ENCODE data around the gene ANKMY1. TPM values are rescaled to one million over a fixed set of nuclear protein-coding genes. Genes with fewer than 3 reads are reported as not detected.

Gene ANKMY1
- total and polyA plus RNA-seq, 3 donors from 2014 or later = 57.3 to 92.5 (median 75.7) TPM

- Histone ChIP-seq H3K9me3 (no peaks in the 10 kb centered on the region), H3K4me1 (peaks cover 41% of the 10 kb centered on the region), H3K27ac (peak overlapping the region in 1 of 2 donors; percentile 59), H3K36me3 (ENCODE audit: low read depth, missing control alignments) (no peaks in the 10 kb centered on the region), H3K4me3 (peak overlapping the region; percentile 51 to 57), H3K27me3 (no peaks in the 10 kb centered on the region)
- WGBS, 2 donors = 44 to 76% methylated on average over 16 to 18 of the region's 18 CpGs
- intact Hi-C loops (cut with DNase I; ENCODE audit: low total_unique reads) = no loop called here
- no peak for DNase-seq
- TF ChIP-seq POLR2A (IDR thresholded peaks at IDR 0.05) = no peak
These were observed 511 bp upstream of the ANKMY1 start for GRCh38 chr2:240558236-240558761.

DNA sequence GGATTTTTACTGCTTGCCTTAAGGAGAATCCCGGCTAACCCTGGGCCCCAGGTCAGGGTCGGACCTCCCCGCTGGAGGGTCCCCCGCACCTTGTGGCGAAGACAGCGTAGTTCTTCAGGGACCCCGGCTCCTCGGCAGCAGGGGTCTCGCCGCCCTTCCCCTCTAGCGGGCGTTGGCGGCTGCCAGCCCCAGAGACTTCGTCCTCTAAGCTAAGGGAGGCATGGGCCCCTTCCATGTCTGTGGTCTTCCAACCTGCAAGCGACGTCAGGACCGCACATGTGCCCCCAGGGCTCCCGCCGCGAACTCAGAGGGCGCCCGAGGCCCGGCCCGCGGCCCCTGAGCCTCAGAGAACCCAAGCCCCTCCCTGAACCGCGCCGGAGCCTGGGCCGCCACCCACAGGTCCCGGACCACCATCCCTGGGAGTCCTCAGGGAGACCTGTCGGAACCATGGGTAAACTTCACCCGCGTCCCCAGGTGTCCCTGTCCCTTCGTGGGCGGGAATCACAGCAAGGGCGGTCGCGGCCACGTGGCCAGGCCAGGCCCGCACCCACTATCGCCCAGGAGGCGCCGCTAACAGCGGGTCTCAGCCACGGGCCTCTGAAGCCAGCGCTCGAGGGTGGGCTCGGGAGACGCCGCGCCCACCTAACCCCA, 562 bp downstream of the ANKMY1 start:
- no peaks in the 10 kb centered on the region for H3K27me3 ChIP-seq
- H3K9me3 ChIP-seq = no peaks in the 10 kb centered on the region
- peaks cover 41% of the 10 kb centered on the region for H3K4me1 ChIP-seq
- H3K27ac ChIP-seq = peak overlapping the region; percentile 27 to 59
- 34% methylated on average over 50 of the region's 51 CpGs; no CpG with 5 or more reads in 1 of the 2 donors for WGBS, 2 donors
- intact Hi-C loops (cut with DNase I; ENCODE audit: low total_unique reads) = no loop called here
- peak; percentile 18 for DNase-seq
- no peaks in the 10 kb centered on the region for H3K36me3 ChIP-seq (ENCODE audit: low read depth, missing control alignments)
- peak overlapping the region; percentile 51 to 57 for H3K4me3 ChIP-seq
- TF ChIP-seq, protein P1, sequence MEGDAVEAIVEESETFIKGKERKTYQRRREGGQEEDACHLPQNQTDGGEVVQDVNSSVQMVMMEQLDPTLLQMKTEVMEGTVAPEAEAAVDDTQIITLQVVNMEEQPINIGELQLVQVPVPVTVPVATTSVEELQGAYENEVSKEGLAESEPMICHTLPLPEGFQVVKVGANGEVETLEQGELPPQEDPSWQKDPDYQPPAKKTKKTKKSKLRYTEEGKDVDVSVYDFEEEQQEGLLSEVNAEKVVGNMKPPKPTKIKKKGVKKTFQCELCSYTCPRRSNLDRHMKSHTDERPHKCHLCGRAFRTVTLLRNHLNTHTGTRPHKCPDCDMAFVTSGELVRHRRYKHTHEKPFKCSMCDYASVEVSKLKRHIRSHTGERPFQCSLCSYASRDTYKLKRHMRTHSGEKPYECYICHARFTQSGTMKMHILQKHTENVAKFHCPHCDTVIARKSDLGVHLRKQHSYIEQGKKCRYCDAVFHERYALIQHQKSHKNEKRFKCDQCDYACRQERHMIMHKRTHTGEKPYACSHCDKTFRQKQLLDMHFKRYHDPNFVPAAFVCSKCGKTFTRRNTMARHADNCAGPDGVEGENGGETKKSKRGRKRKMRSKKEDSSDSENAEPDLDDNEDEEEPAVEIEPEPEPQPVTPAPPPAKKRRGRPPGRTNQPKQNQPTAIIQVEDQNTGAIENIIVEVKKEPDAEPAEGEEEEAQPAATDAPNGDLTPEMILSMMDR (IDR thresholded peaks at IDR 0.05) = no peak
- no peak for TF ChIP-seq POLR2A (IDR thresholded peaks at IDR 0.05)

- no peaks in the 10 kb centered on the region for H3K27me3 ChIP-seq
- peaks cover 37% of the 10 kb centered on the region for H3K4me1 ChIP-seq
- peak overlapping the region; percentile 51 to 57 for H3K4me3 ChIP-seq
- H3K36me3 ChIP-seq (ENCODE audit: low read depth, missing control alignments) = no peaks in the 10 kb centered on the region
- TF ChIP-seq POLR2A (IDR thresholded peaks at IDR 0.05) = no peak
- TF ChIP-seq, protein P1 (IDR thresholded peaks at IDR 0.05) = peak in 1 of 3 experiments; percentile 25
- intact Hi-C loops (cut with DNase I; ENCODE audit: low total_unique reads) = no loop called here
- peak; percentile 61 for DNase-seq
- H3K9me3 ChIP-seq = no peaks in the 10 kb centered on the region
- WGBS, 2 donors = 46 to 57% methylated on average over 9 of the region's 9 CpGs
- peak overlapping the region; percentile 27 to 59 for H3K27ac ChIP-seq
These were observed 1.2 kb downstream of the ANKMY1 start for GRCh38 chr2:240556553-240557100.

DNA sequence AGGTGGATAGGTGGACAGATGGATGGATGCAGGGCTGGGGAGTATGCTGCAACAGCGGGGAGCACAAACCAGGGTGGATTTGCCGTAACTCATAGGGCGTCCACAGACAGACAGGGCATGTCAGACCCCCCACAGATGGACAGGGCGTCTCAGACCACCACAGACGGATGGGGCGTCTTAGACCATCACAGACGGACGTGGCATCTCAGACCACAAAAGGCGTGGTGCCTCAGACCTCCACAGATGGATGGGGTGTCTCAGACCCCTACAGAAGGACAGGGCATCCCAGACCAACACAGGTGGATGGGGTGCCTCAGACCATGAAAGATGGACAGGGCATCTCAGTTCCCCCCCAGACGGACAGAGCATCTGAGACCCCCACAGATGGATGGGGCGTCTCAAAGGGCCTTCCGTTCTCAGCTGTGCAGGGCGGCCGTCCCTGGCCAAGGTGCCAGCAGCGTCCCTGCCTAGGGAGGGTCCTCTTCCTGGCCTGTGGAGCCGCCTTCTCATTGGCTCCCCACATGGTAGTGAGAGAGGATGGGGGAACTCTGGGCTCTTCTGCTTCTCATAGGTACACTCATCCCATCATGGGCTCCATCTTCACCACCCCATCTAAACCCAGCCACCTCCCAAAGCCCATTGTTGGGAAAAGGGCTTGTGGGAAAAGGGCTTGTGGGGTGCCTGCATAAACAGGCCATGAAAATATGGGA, 2.1 kb downstream of the ANKMY1 start:
- Histone ChIP-seq H3K27me3 (no peaks in the 10 kb centered on the region), H3K9me3 (no peaks in the 10 kb centered on the region), H3K4me1 (peaks cover 31% of the 10 kb centered on the region), H3K4me3 (no peak overlapping the region), H3K36me3 (ENCODE audit: low read depth, missing control alignments) (no peaks in the 10 kb centered on the region), H3K27ac (no peak overlapping the region)
- DNase-seq = no peak
- TF ChIP-seq, protein P1 (IDR thresholded peaks at IDR 0.05) = no peak
- TF ChIP-seq POLR2A (IDR thresholded peaks at IDR 0.05) = no peak
- intact Hi-C loops (cut with DNase I; ENCODE audit: low total_unique reads) = no loop called here
- WGBS, 2 donors = 90 to 98% methylated on average over 8 to 15 of the region's 16 CpGs

All from testis (tissue), 3 donors.